HL-60 (cell line): ENCODE measurements around the gene SUPT7L.

ENCODE experiments used
- DNase-seq, 2 experiments: peaks; one replicate each; pipeline ENCODE4 v3.0.0-alpha.2; 2010 to 2020; ENCODE audit warnings: low read depth in 1 of 2, low spot score in 1 of 2
- H3K27ac ChIP-seq: fragments of 250-450 bp; sonication (Bioruptor Pico); replicated peaks from 2 replicates; pipeline ENCODE4 v1.5.1; 2020; ENCODE audit warnings: mild to moderate bottlenecking, moderate library complexity
- H3K27me3 ChIP-seq: fragments of 250-450 bp; sonication (Bioruptor Pico); 2 replicates; pipeline ENCODE4 v1.5.1; 2021; ENCODE audit warnings: mild to moderate bottlenecking, moderate library complexity; ENCODE audit not compliant: insufficient read depth, poor library complexity, severe bottlenecking
- H3K4me3 ChIP-seq: replicated peaks from 2 replicates; pipeline ENCODE4 v1.5.1; 2011; ENCODE audit warnings: mild to moderate bottlenecking, control low read depth, low read length; ENCODE audit not compliant: insufficient read depth
- GABPA ChIP-seq: IDR thresholded peaks from 2 replicates; pipeline ENCODE4 v1.6.1; 2012; ENCODE audit warnings: low read depth
- POLR2AphosphoS5 ChIP-seq: IDR thresholded peaks from 2 replicates; pipeline ENCODE4 v1.6.1; 2012; ENCODE audit warnings: low read depth
- SPI1 ChIP-seq: IDR thresholded peaks from 2 replicates; pipeline ENCODE4 v1.6.1; 2012; ENCODE audit warnings: low read depth, mild to moderate bottlenecking, borderline replicate concordance
- long read RNA-seq: library from polyadenylated mRNA; unstranded; transcript quantifications from one replicate; pipeline ENCODE4 v2.0.0, GENCODE V29; 2020
- TF ChIP-seq, protein P1 (sequence below): IDR thresholded peaks from 2 replicates; pipeline ENCODE4 v1.6.1; 2012; ENCODE audit warnings: low read depth; ENCODE audit not compliant: insufficient replicate concordance
- TF ChIP-seq, protein P2 (sequence below): IDR thresholded peaks from one replicate; pipeline ENCODE4 v1.5.1; 2011; ENCODE audit warnings: low read length, control low read depth, inconsistent platforms; ENCODE audit not compliant: insufficient read depth

The SUPT7L gene, protein sequence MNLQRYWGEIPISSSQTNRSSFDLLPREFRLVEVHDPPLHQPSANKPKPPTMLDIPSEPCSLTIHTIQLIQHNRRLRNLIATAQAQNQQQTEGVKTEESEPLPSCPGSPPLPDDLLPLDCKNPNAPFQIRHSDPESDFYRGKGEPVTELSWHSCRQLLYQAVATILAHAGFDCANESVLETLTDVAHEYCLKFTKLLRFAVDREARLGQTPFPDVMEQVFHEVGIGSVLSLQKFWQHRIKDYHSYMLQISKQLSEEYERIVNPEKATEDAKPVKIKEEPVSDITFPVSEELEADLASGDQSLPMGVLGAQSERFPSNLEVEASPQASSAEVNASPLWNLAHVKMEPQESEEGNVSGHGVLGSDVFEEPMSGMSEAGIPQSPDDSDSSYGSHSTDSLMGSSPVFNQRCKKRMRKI
- long read RNA-seq, full-length matches to known transcripts = 133 of 180 reads
- long read RNA-seq, partial matches to known transcripts = 13 of 180 reads
- long read RNA-seq, other reads (novel, unspliced or antisense) = 34 of 180 reads

DNA sequence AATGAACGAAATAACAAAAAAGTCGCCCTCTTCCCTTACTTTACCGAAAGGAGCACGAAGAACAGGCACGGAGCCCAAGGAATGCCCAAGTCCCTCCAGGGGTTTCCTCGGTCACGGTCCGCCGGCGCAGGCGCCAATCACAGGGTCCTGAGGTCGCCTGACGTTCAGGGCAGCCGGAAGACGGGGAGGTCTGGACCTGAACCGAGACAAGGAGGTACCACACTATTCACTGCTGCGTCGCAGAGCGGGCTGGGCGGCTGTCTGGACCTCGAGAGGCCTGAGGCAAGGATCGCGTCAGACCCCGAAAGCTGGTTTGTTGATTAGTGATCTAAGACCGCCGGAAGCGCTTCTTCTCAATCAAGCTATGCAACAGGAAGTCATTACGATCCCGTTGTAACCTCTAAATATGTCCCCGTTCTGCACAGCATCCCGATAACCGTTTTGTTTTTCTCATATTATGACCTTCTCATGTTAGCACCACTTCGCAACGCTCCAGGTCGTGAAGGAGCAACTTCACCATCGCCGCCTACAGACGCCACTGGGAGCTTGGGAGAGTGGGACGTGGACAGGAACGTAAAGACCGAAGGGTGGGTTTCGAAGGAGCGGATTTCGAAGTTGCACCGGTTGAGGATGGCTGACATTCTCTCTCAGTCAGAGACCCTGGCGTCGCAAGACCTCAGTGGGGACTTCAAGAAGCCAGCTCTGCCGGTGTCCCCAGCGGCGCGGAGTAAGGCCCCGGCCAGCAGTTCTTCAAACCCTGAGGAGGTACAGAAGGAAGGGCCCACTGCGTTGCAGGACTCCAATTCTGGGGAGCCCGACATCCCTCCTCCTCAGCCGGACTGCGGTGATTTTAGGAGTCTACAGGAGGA is at the start of gene SUPT7L, which contains the start of gene SLC4A1AP:
SUPT7L (minus strand) TSS at position 330 of the 869 bp plus-strand sequence. CDS start 1,422 bp downstream, outside the sequence.
SLC4A1AP (plus strand) TSS at position 605 of the 869 bp plus-strand sequence; CDS start at position 631, 26 bp downstream.
- peak; percentile 49 to 76 for DNase-seq
- TF ChIP-seq POLR2AphosphoS5 = peak; percentile 68; the same call in 1 of the 2 replicates
- TF ChIP-seq, protein P1, sequence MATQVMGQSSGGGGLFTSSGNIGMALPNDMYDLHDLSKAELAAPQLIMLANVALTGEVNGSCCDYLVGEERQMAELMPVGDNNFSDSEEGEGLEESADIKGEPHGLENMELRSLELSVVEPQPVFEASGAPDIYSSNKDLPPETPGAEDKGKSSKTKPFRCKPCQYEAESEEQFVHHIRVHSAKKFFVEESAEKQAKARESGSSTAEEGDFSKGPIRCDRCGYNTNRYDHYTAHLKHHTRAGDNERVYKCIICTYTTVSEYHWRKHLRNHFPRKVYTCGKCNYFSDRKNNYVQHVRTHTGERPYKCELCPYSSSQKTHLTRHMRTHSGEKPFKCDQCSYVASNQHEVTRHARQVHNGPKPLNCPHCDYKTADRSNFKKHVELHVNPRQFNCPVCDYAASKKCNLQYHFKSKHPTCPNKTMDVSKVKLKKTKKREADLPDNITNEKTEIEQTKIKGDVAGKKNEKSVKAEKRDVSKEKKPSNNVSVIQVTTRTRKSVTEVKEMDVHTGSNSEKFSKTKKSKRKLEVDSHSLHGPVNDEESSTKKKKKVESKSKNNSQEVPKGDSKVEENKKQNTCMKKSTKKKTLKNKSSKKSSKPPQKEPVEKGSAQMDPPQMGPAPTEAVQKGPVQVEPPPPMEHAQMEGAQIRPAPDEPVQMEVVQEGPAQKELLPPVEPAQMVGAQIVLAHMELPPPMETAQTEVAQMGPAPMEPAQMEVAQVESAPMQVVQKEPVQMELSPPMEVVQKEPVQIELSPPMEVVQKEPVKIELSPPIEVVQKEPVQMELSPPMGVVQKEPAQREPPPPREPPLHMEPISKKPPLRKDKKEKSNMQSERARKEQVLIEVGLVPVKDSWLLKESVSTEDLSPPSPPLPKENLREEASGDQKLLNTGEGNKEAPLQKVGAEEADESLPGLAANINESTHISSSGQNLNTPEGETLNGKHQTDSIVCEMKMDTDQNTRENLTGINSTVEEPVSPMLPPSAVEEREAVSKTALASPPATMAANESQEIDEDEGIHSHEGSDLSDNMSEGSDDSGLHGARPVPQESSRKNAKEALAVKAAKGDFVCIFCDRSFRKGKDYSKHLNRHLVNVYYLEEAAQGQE = peak; percentile 70
- TF ChIP-seq, protein P2, sequence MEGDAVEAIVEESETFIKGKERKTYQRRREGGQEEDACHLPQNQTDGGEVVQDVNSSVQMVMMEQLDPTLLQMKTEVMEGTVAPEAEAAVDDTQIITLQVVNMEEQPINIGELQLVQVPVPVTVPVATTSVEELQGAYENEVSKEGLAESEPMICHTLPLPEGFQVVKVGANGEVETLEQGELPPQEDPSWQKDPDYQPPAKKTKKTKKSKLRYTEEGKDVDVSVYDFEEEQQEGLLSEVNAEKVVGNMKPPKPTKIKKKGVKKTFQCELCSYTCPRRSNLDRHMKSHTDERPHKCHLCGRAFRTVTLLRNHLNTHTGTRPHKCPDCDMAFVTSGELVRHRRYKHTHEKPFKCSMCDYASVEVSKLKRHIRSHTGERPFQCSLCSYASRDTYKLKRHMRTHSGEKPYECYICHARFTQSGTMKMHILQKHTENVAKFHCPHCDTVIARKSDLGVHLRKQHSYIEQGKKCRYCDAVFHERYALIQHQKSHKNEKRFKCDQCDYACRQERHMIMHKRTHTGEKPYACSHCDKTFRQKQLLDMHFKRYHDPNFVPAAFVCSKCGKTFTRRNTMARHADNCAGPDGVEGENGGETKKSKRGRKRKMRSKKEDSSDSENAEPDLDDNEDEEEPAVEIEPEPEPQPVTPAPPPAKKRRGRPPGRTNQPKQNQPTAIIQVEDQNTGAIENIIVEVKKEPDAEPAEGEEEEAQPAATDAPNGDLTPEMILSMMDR = no peak
- TF ChIP-seq SPI1 = no peak
- peak; percentile 97 for TF ChIP-seq GABPA
- peak within 1 kb of the TSS; percentile 94 for H3K4me3 ChIP-seq
- H3K27me3 ChIP-seq = no peaks in the 10 kb centered on the region
- H3K27ac ChIP-seq = peak within 1 kb of the TSS; percentile 93

- Histone ChIP-seq H3K4me3 (no peak overlapping the region), H3K27ac (no peak overlapping the region), H3K27me3 (peaks cover 8% of the 10 kb centered on the region)
- no peak for DNase-seq
- TF ChIP-seq, protein P1 = no peak
Measured at GRCh38 chr2:27713201-27713600, 49.8 kb upstream of the SUPT7L start.

GRCh38 chr2:27712522-27712921 is 49.1 kb upstream of the SUPT7L start:
- no peak overlapping the region for H3K4me3 ChIP-seq
- peaks cover 8% of the 10 kb centered on the region for H3K27me3 ChIP-seq
- DNase-seq = no peak
- TF ChIP-seq, protein P2 = no peak
- no peak for TF ChIP-seq GABPA
- no peak for TF ChIP-seq SPI1
- TF ChIP-seq, protein P1 = no peak
- no peak overlapping the region for H3K27ac ChIP-seq
